ENCODE results near the gene LIPM.

DNA sequence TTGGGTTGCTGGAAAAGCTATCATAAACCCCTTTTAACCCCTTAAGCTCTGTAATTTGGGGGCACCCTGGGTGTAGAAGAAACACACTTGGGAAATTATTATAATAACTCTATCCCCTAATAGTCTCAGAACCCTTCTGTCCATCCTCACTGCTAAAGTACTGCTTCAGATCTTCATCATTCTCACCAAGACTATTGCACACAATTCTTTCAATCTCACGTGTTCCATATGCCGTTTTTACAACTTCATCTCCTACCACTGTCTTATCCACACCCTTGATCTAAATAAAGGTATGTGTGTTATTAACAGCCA lies 33.3 kb downstream of the LIPM start:
- TF ChIP-seq, protein P1, sequence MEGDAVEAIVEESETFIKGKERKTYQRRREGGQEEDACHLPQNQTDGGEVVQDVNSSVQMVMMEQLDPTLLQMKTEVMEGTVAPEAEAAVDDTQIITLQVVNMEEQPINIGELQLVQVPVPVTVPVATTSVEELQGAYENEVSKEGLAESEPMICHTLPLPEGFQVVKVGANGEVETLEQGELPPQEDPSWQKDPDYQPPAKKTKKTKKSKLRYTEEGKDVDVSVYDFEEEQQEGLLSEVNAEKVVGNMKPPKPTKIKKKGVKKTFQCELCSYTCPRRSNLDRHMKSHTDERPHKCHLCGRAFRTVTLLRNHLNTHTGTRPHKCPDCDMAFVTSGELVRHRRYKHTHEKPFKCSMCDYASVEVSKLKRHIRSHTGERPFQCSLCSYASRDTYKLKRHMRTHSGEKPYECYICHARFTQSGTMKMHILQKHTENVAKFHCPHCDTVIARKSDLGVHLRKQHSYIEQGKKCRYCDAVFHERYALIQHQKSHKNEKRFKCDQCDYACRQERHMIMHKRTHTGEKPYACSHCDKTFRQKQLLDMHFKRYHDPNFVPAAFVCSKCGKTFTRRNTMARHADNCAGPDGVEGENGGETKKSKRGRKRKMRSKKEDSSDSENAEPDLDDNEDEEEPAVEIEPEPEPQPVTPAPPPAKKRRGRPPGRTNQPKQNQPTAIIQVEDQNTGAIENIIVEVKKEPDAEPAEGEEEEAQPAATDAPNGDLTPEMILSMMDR (IDR thresholded peaks at IDR 0.05): no peak
- TF ChIP-seq POLR2A (IDR thresholded peaks at IDR 0.05): no peak
